ENCODE results near the gene RYR3.
A peak's percentile ranks its signal among the peaks of the same experiment; 100 is the strongest.

RYR3 gene

GRCh38 chr15:33677238-33677830 is 366.6 kb downstream of the RYR3 start:
- H3K79me2 ChIP-seq (ENCODE audit: control insufficient read depth, insufficient read depth, low read length, poor library complexity): no peaks in the 10 kb centered on the region
- no peak overlapping the region for H3K4me3 ChIP-seq (ENCODE audit: low read depth, low read length)
- no peak overlapping the region for H2AFZ ChIP-seq (ENCODE audit: insufficient read depth, low read length, poor library complexity)
- no peak overlapping the region for H2AK5ac ChIP-seq (ENCODE audit: low read length)
- no peaks in the 10 kb centered on the region for H3K79me1 ChIP-seq (ENCODE audit: low read length)
- no peaks in the 10 kb centered on the region for H3K4me1 ChIP-seq (ENCODE audit: control insufficient read depth in 1 of 2, insufficient read depth in 2 of 2, low read length in 2 of 2)
- H4K91ac ChIP-seq (ENCODE audit: low read depth, low read length): no peak overlapping the region
- H3K27me3 ChIP-seq (ENCODE audit: insufficient read depth, low read length): no peaks in the 10 kb centered on the region
- no peak overlapping the region for H3K23ac ChIP-seq (ENCODE audit: low read length)
- no peak overlapping the region for H3K4ac ChIP-seq (ENCODE audit: low read depth, low read length)
- H4K12ac ChIP-seq (ENCODE audit: low read depth, low read length): no peak overlapping the region
- no peak overlapping the region for H3K27ac ChIP-seq (ENCODE audit: low read depth, low read length)
- H3K18ac ChIP-seq (ENCODE audit: low read length): no peak overlapping the region
- no peak overlapping the region for H2BK12ac ChIP-seq (ENCODE audit: low read length)
- no peaks in the 10 kb centered on the region for H3K9me3 ChIP-seq (ENCODE audit: insufficient read depth, low read depth, low read length)
- no peak overlapping the region for H3K14ac ChIP-seq (ENCODE audit: low read length)
- DNase-seq: no peak
- H4K8ac ChIP-seq (ENCODE audit: low read depth, low read length): no peak overlapping the region
- no peak overlapping the region for H3K4me2 ChIP-seq (ENCODE audit: low read length)
- H2BK120ac ChIP-seq (ENCODE audit: insufficient read depth, low read length, poor library complexity): no peak overlapping the region
- H2BK5ac ChIP-seq (ENCODE audit: low read depth, low read length, poor library complexity): no peak overlapping the region
- H3K9ac ChIP-seq (ENCODE audit: low read length): no peak overlapping the region
- WGBS (ENCODE audit: extremely low coverage, insufficient coverage, insufficient read length): no CpG with 5 or more reads among the region's 8 CpGs
- H3K36me3 ChIP-seq (ENCODE audit: control insufficient read depth in 1 of 2, insufficient read depth in 2 of 2, low read length in 2 of 2): no peaks in the 10 kb centered on the region

DNA sequence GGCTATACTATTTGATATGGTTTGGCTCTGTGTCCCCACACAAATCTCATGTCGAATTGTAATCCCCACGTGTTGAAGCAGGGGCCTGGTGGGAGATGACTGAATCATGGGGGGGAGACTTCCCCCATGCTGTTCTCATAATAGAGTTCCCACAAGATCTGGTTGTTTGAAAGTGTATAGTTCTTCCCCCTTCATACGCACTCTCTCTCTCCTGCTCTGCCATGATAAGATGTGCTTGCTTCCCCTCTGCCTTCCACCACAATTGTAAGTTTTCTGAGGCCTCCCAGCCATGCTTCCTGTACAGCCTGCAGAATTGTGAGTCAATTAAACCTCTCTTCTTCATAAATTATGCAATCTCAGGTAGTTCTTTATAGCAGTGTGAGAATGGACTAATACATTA is 367.4 kb downstream of the RYR3 start:
- Histone ChIP-seq H3K27me3 (ENCODE audit: insufficient read depth, low read length) (no peaks in the 10 kb centered on the region), H2BK12ac (ENCODE audit: low read length) (no peak overlapping the region), H3K4me3 (ENCODE audit: low read depth, low read length) (no peak overlapping the region), H3K4ac (ENCODE audit: low read depth, low read length) (no peak overlapping the region), H4K12ac (ENCODE audit: low read depth, low read length) (no peak overlapping the region), H2AK5ac (ENCODE audit: low read length) (no peak overlapping the region), H3K18ac (ENCODE audit: low read length) (no peak overlapping the region), H3K9me3 (ENCODE audit: insufficient read depth, low read depth, low read length) (no peaks in the 10 kb centered on the region), H3K4me2 (ENCODE audit: low read length) (no peak overlapping the region), H3K9ac (ENCODE audit: low read length) (no peak overlapping the region), H3K14ac (ENCODE audit: low read length) (no peak overlapping the region), H3K23ac (ENCODE audit: low read length) (no peak overlapping the region), H3K4me1 (ENCODE audit: control insufficient read depth in 1 of 2, insufficient read depth in 2 of 2, low read length in 2 of 2) (no peaks in the 10 kb centered on the region), H2BK120ac (ENCODE audit: insufficient read depth, low read length, poor library complexity) (no peak overlapping the region), H3K36me3 (ENCODE audit: control insufficient read depth in 1 of 2, insufficient read depth in 2 of 2, low read length in 2 of 2) (no peaks in the 10 kb centered on the region), H4K91ac (ENCODE audit: low read depth, low read length) (no peak overlapping the region), H2AFZ (ENCODE audit: insufficient read depth, low read length, poor library complexity) (no peak overlapping the region), H3K79me1 (ENCODE audit: low read length) (no peaks in the 10 kb centered on the region), H3K79me2 (ENCODE audit: control insufficient read depth, insufficient read depth, low read length, poor library complexity) (no peaks in the 10 kb centered on the region), H4K8ac (ENCODE audit: low read depth, low read length) (no peak overlapping the region), H3K27ac (ENCODE audit: low read depth, low read length) (no peak overlapping the region), H2BK5ac (ENCODE audit: low read depth, low read length, poor library complexity) (no peak overlapping the region)
- no peak for DNase-seq
- no CpG with 5 or more reads among the region's 3 CpGs for WGBS (ENCODE audit: extremely low coverage, insufficient coverage, insufficient read length)

DNA sequence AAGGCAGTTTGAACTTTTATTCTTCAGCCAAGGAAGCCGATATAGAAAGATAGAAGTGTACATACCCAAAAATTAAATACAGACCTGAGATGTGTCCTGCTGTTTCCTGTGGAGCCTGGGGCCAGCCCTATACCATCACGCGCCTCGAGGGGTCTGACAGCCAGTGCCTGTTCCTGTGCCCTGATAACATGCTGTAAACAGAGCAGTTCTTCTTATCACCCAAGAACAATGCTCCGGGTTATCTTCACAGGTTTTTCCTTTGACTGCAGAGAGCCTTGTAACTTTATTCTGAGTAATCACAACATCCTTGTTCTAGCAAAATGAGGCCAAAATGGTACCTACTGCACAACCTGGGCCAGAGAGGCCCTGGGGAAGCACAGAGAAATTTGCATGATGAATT is 367.8 kb downstream of the RYR3 start:
- no CpG with 5 or more reads among the region's 5 CpGs for WGBS (ENCODE audit: extremely low coverage, insufficient coverage, insufficient read length)
- no peak overlapping the region for H3K18ac ChIP-seq (ENCODE audit: low read length)
- no peak for DNase-seq

DNA sequence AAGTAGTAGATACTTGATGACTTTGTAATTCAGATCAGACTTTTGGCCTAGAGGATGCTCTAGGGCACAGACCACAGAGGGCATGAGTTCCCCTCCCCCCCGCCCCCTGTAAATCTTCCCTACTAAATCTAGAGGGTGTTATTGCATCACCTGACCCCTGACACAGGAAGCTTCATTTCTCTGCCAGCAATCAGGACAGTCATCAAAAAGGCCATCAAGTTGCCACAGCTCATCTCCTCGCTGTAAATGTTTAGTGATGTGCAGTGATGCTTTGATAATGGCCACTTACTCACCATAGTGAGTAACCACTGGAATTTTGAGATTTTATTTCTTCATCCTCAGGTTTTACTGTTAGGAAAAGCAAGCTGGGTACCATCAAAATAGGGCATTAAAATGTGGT is 368.3 kb downstream of the RYR3 start:
- H3K36me3 ChIP-seq (ENCODE audit: control insufficient read depth in 1 of 2, insufficient read depth in 2 of 2, low read length in 2 of 2): peaks cover 4 to 5% of the 10 kb centered on the region in 2 experiments
- no peak overlapping the region for H3K9ac ChIP-seq (ENCODE audit: low read length)
- no peak overlapping the region for H3K4me2 ChIP-seq (ENCODE audit: low read length)
- H2AK5ac ChIP-seq (ENCODE audit: low read length): no peak overlapping the region
- H3K18ac ChIP-seq (ENCODE audit: low read length): no peak overlapping the region
- H2BK12ac ChIP-seq (ENCODE audit: low read length): no peak overlapping the region
- H3K9me3 ChIP-seq (ENCODE audit: insufficient read depth, low read depth, low read length): no peaks in the 10 kb centered on the region
- no peak overlapping the region for H3K27ac ChIP-seq (ENCODE audit: low read depth, low read length)
- no peaks in the 10 kb centered on the region for H3K79me2 ChIP-seq (ENCODE audit: control insufficient read depth, insufficient read depth, low read length, poor library complexity)
- H3K23ac ChIP-seq (ENCODE audit: low read length): no peak overlapping the region
- H4K91ac ChIP-seq (ENCODE audit: low read depth, low read length): no peak overlapping the region
- H4K8ac ChIP-seq (ENCODE audit: low read depth, low read length): no peak overlapping the region
- no peaks in the 10 kb centered on the region for H3K79me1 ChIP-seq (ENCODE audit: low read length)
- H3K4me3 ChIP-seq (ENCODE audit: low read depth, low read length): no peak overlapping the region
- H2BK120ac ChIP-seq (ENCODE audit: insufficient read depth, low read length, poor library complexity): no peak overlapping the region
- no peaks in the 10 kb centered on the region for H3K4me1 ChIP-seq (ENCODE audit: control insufficient read depth in 1 of 2, insufficient read depth in 2 of 2, low read length in 2 of 2)
- no peak overlapping the region for H3K14ac ChIP-seq (ENCODE audit: low read length)
- peak in 1 of 2 donors; percentile 23 for DNase-seq
- no CpG with 5 or more reads among the region's 2 CpGs for WGBS (ENCODE audit: extremely low coverage, insufficient coverage, insufficient read length)
- no peak overlapping the region for H2BK5ac ChIP-seq (ENCODE audit: low read depth, low read length, poor library complexity)
- H4K12ac ChIP-seq (ENCODE audit: low read depth, low read length): no peak overlapping the region
- H2AFZ ChIP-seq (ENCODE audit: insufficient read depth, low read length, poor library complexity): no peak overlapping the region
- no peaks in the 10 kb centered on the region for H3K27me3 ChIP-seq (ENCODE audit: insufficient read depth, low read length)
- no peak overlapping the region for H3K4ac ChIP-seq (ENCODE audit: low read depth, low read length)

More for the DNA sequence above, 367.8 kb downstream of the RYR3 start:
- Histone ChIP-seq H3K79me2 (ENCODE audit: control insufficient read depth, insufficient read depth, low read length, poor library complexity) (no peaks in the 10 kb centered on the region), H3K4me2 (ENCODE audit: low read length) (no peak overlapping the region), H2BK5ac (ENCODE audit: low read depth, low read length, poor library complexity) (no peak overlapping the region), H2AK5ac (ENCODE audit: low read length) (no peak overlapping the region), H4K8ac (ENCODE audit: low read depth, low read length) (no peak overlapping the region), H2BK120ac (ENCODE audit: insufficient read depth, low read length, poor library complexity) (no peak overlapping the region), H3K4me3 (ENCODE audit: low read depth, low read length) (no peak overlapping the region), H4K91ac (ENCODE audit: low read depth, low read length) (no peak overlapping the region), H3K23ac (ENCODE audit: low read length) (no peak overlapping the region), H3K4ac (ENCODE audit: low read depth, low read length) (no peak overlapping the region), H3K27ac (ENCODE audit: low read depth, low read length) (no peak overlapping the region), H2BK12ac (ENCODE audit: low read length) (no peak overlapping the region), H3K36me3 (ENCODE audit: control insufficient read depth in 1 of 2, insufficient read depth in 2 of 2, low read length in 2 of 2) (peaks cover 2% of the 10 kb centered on the region in 2 experiments), H4K12ac (ENCODE audit: low read depth, low read length) (no peak overlapping the region), H3K14ac (ENCODE audit: low read length) (no peak overlapping the region), H3K9me3 (ENCODE audit: insufficient read depth, low read depth, low read length) (no peaks in the 10 kb centered on the region), H3K9ac (ENCODE audit: low read length) (no peak overlapping the region), H2AFZ (ENCODE audit: insufficient read depth, low read length, poor library complexity) (no peak overlapping the region), H3K4me1 (ENCODE audit: control insufficient read depth in 1 of 2, insufficient read depth in 2 of 2, low read length in 2 of 2) (no peaks in the 10 kb centered on the region), H3K27me3 (ENCODE audit: insufficient read depth, low read length) (no peaks in the 10 kb centered on the region), H3K79me1 (ENCODE audit: low read length) (no peaks in the 10 kb centered on the region)
